Tibial nerve (tissue), 3 donors: ENCODE data around the gene OAS3.

Experiments used
- POLR2A ChIP-seq, 2 donors: fragments of 450-650 bp; IDR thresholded peaks; one replicate each; pipeline ENCODE4 v1.6.1; 2017; ENCODE audit warnings: antibody characterized with exemption in 2 of 2, mild to moderate bottlenecking in 2 of 2, moderate library complexity in 2 of 2
- TF ChIP-seq, protein P1 (sequence below), 5 experiments: fragments of 200-600 bp in 3 of 5; fragments of 450-650 bp in 2 of 5; sonication (generic) in 3 of 5; IDR thresholded peaks; one replicate each; pipeline ENCODE4 v1.5.1; 2016 to 2019; ENCODE audit warnings: antibody characterized with exemption in 5 of 5, mild to moderate bottlenecking in 3 of 5, moderate library complexity in 2 of 5

DNA sequence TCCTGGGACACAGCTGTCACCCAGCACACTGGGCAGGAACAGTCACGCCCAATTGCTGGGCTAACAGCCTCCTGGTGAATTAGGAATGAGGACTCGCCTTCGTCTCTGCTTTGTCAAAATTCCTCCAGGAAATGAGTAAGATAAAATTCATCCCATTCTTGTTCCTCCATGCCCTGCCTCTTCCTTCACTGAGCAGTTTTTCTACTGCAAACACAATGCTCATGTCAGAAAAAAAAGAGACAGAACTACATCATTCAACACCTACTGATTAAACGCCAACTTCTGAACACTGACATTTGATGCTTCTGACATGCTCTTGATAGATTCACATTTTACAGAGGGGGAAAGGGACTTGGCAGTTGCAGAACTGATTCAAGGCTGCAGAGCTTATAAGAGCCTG is 80.8 kb downstream of the OAS3 start:
- TF ChIP-seq, protein P1, sequence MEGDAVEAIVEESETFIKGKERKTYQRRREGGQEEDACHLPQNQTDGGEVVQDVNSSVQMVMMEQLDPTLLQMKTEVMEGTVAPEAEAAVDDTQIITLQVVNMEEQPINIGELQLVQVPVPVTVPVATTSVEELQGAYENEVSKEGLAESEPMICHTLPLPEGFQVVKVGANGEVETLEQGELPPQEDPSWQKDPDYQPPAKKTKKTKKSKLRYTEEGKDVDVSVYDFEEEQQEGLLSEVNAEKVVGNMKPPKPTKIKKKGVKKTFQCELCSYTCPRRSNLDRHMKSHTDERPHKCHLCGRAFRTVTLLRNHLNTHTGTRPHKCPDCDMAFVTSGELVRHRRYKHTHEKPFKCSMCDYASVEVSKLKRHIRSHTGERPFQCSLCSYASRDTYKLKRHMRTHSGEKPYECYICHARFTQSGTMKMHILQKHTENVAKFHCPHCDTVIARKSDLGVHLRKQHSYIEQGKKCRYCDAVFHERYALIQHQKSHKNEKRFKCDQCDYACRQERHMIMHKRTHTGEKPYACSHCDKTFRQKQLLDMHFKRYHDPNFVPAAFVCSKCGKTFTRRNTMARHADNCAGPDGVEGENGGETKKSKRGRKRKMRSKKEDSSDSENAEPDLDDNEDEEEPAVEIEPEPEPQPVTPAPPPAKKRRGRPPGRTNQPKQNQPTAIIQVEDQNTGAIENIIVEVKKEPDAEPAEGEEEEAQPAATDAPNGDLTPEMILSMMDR (IDR thresholded peaks at IDR 0.05) = no peak
- no peak for TF ChIP-seq POLR2A (IDR thresholded peaks at IDR 0.05)
